NCI-H345 (cell line): ENCODE measurements around the gene ZNF750.
A peak's percentile ranks its signal among the peaks of the same experiment; 100 is the strongest.

Experiments used
- DNase-seq: peaks from one replicate; lab custom pipeline; 2025; lab: John Stamatoyannopoulos, UW

The ZNF750 gene

GRCh38 chr17:82872591-82873520, 33.0 kb upstream of the ZNF750 start:
- no peak for DNase-seq

DNA sequence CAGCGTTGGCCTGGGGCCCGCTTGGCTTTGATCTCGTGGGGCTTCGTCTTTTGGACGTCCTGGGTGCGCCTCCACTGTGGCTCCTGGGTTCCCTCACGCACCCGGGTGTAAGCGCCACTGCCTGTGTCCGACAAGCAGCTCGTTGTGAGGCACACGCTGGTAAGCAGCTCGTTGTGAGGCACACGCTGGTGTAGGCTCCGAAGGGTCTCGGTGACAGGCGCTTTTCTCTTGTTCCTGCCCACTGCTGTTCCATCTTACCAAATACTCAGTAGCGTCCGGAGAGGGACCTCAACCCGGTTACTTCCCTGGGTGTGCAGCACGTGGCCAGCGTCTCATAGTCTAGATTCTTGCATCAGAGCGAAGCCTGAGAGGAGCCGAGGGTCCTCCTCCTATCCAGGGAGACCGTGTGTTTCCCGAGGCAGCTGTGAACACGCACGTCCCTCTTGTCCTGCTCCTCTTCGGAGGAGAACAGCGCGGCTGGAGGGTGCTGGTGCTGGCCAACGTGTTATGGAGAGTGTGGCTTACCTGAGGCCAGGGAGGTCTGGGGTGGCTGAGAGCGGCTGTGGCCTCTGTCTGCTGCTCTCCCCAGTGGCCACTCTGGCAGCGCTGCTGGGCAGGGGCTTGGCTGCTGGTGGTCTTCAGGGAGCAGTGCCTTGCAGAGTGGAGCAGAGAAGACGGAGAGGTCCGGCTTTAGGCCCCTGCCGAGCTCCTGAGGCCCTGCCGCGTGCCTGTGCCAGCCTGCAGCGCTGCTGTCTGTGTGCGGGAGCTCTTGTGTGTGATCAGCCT, 32.1 kb upstream of the ZNF750 start:
- no peak for DNase-seq

DNA sequence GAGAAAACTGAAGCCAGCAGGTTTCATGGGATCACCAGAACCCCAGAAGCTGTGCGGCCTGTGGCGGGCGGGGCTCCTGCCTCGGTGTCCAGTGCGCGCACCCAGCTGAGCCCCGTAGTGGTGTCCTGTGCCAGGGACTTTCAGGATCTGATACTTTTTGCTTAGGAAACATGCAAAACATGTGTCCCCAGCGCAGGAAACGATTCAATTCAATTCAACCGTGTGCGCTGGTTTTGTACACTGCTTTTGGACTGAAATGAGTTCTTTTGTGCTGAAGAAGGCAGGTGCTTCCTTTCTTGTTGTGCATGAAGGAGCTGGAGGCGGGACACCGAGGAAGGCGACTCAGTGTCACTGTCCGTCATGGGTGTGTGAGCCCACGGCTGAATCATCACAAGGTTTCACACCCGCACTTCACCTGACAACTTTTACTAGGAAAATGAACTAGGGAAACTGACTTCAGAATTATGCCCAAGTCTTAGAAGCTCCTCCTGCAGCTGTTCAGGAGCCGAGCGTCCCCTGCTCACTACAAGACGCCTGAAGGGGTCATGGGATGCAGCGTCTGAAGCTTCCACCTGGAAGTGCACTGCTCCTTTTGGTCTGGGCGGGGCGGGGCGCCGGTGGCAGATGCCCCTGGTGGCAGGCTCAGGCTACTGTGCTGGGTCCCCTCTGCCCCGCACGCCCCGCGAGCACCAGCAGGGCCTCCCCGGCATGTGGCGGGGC, 31.4 kb upstream of the ZNF750 start:
- peak; percentile 62 for DNase-seq

DNA sequence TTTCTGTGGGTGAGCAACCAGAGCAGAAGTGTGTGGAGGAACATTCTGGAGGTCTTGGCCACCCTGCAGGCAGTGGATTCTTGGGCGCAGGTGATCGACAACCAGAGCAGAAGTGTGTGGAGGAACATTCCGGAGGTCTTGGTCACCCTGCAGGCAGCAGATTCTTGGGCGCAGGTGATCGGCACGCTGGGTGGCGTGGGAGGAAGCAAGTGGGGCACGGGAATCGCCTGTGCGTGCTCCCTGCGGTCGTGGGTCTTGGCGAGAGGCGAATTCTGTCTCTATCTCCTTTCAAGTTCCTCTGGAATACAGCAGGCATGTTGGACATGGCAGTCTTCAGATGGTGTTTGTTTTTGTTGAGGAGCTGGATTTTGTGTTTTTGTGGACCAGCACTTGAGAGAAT, 30.7 kb upstream of the ZNF750 start:
- DNase-seq: no peak

GRCh38 chr17:82870091-82870491, 30.3 kb upstream of the ZNF750 start:
- DNase-seq: no peak

DNA sequence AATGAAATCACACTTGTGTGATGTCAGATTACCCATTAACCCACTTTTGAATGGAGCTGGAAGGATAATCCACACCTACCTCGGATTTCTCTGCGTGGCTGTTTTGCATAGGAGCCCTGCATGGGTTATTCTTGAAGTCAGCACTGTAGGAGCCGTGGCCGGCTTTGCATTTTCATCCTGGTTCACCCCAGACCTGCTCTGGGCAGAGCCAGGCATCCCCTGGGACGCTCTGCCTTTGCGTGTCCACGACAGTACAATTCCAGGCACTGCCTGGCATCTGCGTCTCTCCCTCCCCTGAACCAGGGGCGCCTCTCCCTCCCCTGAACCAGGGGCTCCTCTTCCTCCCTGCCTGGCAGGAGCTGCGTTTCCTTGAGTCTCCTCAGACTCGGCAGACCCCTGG, 29.7 kb upstream of the ZNF750 start:
- no peak for DNase-seq

DNA sequence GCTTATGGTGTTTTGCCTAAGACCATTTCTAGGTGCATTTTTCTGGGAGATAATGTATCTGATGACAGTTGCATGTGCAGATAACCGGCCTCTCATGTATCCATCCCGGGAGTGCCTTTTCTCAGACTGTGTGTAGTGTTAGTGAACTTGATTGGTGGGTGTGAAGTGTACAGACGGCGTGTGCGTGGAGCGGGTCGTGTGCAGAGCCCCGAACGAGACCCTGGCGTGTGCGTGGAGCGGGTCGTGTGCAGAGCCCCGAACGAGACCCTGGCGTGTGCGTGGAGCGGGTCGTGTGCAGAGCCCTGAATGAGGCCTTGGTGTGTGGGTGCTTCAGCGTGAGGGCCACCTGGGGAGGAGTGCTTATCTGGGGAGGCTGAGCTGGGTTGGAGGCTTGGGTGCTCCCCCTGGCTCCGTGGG, 28.9 kb upstream of the ZNF750 start:
- DNase-seq: no peak

GRCh38 chr17:82867763-82868325, 28.0 kb upstream of the ZNF750 start:
- no peak for DNase-seq

GRCh38 chr17:82866590-82867191, 26.9 kb upstream of the ZNF750 start:
- peak; percentile 63 for DNase-seq

- DNase-seq: peak; percentile 87
Measured at GRCh38 chr17:82865774-82866395, 26.1 kb upstream of the ZNF750 start.

GRCh38 chr17:82865274-82865673, 25.5 kb upstream of the ZNF750 start:
- peak; percentile 54 for DNase-seq

DNA sequence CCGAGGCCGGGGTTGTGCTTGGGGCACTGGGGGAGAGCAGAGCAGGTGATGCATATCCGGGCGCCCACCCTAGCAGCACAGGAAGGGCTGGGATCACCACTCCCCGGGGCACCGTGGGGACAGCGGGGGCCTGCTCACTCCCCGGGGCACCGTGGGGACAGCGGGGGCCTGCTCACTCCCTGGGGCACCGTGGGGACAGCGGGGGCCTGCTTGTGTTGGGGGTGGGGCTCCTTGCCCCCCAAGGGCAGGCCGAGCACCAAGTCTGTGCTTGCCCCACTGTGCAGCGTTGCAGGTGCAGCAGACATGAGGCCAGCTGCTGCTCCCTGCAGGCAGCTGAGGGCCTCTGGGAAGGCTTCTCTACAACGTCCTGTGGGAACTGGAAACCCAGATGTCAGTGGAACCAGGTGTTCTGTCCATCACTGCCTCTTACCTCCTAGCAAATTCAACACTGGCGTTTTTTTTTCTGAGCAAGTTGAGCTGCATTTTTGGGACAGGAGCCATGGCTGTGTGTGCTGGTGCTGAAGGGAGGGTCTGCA, 25.0 kb upstream of the ZNF750 start:
- DNase-seq: peak; percentile 85

- DNase-seq: peak; percentile 88
Measured at GRCh38 chr17:82863941-82864712, 24.3 kb upstream of the ZNF750 start.

- no peak for DNase-seq
Measured at GRCh38 chr17:82863383-82863940, 23.6 kb upstream of the ZNF750 start.

DNA sequence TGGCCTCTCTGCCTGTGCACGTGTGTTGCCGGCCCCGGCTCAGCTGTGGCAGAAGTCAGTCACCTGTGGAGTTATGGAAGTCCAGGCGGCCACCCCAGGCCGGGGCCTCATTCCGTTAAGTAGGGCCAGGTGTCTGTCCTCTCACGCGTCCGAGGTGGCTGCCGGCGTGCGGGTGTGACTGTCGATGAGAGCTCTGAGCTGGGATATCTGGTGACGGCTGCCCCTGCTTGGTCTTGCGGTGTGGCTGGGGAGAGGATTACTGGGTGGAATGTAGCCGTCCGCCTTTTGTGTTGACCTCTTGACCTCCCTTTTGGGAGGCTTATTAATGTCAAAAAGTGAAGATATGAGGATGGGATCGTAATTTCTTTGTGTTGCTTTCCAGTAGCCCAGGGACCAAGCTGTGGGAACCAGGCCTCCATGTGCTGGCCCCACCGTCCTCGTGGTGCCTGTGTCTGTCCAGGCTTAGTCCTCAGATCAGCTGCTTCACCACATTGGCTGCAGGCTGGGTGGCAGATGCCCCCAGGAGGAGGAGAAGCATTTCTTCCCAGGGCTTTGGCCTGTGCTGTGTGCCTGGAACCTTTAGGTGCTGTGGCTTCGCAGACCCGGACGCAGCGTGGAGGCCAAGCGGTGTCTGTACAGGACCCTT, 23.0 kb upstream of the ZNF750 start:
- DNase-seq: no peak

DNA sequence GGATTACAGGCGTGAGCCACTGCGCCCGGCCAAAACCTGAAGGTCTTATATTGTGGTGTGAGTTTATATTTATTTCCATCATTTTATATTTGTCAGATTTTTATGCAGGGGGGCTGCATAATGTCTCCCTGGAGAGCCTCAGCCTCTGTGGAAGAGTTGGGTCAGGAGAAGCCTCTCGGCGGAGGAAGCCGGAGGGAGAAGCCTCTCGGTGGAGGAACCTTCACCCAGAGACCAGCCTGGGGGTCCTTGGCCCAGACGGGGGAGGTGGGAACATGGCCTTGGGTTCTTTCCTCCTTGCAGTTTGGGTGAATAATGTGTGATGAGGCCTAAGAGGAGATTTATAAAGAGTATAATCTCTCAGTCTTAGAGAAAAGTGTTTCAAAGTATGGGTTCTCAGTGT, 22.4 kb upstream of the ZNF750 start:
- DNase-seq: no peak

DNA sequence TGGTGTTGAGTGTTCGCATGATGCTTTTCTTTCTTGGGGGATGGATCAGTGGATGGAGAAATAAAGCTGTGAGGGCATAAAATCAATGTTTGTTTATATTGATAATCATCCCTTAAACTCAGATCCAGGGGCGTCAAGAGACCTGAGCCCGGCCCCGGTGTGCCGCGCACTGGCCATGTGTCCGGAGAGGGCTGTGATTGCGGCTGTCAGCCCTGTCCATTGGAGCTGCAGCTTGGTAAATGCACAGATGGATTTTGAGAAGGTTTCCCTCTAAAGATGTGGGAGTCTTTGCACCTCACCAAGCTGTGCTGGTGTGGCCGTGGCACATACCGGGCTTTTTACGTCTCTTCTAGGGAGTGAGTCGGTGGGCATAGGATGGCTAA, 21.6 kb upstream of the ZNF750 start:
- DNase-seq: no peak

DNA sequence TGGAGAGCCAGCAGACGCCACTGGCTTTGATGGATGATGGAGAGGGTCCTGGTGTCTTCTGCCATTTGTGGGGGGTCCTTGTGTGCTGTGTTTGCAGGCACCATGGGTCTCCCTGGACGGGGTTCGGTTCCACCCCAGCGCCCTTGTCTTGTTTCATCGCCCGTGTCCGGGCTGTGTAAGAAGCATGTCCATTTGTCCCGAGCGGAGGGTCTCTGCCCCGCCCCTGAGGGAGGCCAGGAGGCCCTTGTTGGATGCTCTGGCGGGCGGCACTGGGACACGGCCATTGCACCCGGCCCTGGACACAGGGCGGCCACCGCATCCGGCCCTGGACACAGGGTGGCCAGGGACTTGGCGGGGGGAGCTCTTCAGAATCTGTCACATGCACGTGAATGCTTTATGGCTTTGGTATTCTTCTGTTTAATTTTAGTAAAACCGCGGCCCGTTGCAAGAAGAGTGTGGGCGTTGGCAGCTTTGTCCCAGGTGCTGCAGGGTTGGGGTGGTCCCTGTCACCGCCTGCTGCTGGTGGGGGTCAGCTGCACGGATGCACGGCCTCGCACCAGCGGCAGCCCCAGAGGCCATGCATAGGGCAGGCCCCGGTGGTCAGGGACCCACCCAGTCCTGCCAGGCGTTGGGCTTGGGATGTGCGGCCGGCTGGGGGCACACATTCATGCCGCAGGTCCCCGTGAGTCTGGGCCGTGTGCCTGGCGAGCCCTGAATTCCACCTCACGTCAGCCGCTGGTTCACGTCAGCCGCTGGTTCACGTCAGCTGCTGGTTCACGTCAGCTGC, 21.0 kb upstream of the ZNF750 start:
- no peak for DNase-seq
